Measurements from ENCODE around the gene ING2.

The ING2 gene

DNA sequence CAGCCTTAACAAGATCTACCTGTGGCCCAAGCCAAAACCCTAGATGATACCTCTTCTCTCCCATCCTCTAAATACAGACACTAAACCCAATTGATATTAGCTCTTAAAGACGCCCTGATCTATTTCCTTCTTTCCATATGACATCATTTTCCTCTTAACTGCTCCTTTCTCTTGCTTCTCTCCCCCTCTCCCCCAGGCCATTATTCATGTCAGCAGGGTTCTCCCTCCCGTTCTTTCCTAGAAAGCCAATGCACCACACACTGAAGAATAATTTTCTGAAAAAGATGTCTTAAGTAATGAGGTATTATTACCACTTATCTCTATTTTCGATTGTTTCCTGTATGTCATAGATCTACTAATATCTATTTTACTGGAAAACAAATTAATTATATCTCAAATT is 9.7 kb upstream of the ING2 start:
- in situ Hi-C loops (cut with MboI; ENCODE audit: low sequenced_read_pairs) = no loop called here

GRCh38 chr4:183499389-183499788 is 5.5 kb upstream of the ING2 start:
- in situ Hi-C loops (cut with MboI; ENCODE audit: low sequenced_read_pairs) = no loop called here

DNA sequence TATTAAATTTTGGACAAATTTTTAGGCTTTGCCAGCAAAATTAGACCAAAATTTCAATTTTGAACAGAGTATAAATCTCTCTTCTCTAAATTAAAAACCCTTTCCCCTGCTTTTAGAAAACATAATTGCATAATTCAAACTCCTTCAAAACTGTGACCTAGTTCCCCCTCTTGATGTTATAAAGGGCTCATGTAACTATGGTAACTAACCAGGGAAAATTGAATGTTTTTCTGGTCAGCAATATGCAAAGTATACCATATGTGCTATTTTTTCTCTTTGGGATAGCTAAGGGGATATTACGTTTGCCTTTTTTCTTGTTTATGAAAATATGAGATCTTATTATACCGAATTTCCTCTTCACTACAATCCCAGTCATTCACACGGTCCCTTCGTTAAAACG is 5.1 kb upstream of the ING2 start:
- in situ Hi-C loops (cut with MboI; ENCODE audit: low sequenced_read_pairs) = no loop called here

- in situ Hi-C loops (cut with MboI; ENCODE audit: low sequenced_read_pairs) = no loop called here
Measured at GRCh38 chr4:183503497-183504063, 1.3 kb upstream of the ING2 start.

DNA sequence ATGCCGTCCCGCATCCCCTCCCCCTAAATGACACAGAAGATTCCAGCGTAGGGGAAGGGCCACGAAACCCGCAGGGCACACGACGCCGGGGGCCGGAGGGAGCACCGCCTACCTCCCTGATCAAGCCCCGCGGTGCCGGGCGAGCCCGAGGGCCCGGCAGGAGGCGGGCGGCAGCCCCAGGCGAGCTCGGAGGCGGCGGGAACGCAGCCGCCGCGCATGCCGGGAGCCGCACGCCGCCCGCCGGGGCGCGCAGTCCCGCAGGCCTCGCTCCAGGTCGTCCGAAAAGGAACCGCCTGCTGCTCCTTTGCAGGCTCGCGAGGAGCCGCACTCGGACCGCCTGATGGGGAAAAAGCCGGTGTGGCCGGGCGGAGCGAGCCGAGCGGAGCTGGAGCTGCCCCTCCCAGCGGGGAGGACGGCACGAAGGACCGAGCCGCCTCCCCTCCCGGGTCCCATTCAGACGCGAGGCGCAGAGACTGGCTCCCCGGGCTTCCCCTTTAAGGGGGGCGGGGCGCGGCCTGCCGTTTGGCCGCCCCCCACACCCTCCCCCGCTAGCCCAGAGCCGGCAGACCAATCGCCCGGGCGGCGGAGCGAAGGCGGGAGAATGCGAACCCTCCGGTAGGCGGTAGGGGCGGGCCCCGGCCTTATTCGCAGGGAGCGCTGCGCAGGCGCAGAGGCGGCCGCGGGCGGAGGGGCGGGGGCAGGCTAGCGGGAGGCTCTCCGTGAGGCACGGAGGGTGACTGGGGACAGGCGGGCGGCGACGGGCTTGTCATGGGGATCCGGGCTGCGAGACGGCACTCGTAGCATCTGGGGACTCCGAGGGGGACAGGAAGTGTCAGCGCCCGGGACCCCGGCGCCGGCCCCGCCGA is 561 bp upstream of the ING2 start:
- in situ Hi-C loops (cut with MboI; ENCODE audit: low sequenced_read_pairs) = no loop called here

GRCh38 chr4:183505611-183506388 is 942 bp downstream of the ING2 start:
- in situ Hi-C loops (cut with MboI; ENCODE audit: low sequenced_read_pairs) = no loop called here

GRCh38 chr4:183506389-183506735 is 1.5 kb downstream of the ING2 start:
- in situ Hi-C loops (cut with MboI; ENCODE audit: low sequenced_read_pairs) = no loop called here

DNA sequence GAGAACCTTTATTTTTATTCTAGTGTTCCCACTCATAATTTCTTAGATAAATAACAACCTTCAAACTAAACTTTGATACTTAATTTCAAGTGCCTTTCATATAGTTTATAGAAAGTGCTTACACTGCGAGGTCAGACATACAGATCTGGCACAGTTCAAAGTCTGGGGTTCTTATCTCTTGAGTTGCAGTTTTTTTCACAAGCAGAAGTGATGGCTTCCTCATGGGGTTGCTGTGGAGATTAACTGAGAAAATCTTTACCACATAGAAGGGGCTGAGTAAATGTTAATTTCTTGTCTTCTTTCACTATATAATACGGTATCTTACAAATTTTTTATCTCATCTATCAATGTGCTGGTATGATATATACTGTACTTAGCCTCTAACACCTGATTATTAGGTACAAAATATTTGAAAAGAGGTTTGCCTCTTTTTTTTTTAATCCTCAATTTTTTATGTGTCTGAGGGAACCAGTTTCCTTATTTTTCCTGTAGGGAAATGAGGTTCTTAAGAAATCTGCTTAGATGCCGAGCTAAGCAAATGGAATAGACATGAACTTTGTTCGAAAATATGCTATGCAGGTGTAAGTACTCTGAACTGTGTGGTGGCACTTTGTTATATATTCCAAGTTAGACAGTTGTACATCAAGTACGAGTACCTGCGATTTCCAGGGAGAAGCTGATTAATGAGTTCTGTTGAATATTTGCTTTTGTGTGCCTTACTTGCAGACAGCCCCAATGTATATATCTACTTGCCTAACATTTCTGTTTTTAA is 3.3 kb downstream of the ING2 start:
- in situ Hi-C loops (cut with MboI; ENCODE audit: low sequenced_read_pairs) = no loop called here

DNA sequence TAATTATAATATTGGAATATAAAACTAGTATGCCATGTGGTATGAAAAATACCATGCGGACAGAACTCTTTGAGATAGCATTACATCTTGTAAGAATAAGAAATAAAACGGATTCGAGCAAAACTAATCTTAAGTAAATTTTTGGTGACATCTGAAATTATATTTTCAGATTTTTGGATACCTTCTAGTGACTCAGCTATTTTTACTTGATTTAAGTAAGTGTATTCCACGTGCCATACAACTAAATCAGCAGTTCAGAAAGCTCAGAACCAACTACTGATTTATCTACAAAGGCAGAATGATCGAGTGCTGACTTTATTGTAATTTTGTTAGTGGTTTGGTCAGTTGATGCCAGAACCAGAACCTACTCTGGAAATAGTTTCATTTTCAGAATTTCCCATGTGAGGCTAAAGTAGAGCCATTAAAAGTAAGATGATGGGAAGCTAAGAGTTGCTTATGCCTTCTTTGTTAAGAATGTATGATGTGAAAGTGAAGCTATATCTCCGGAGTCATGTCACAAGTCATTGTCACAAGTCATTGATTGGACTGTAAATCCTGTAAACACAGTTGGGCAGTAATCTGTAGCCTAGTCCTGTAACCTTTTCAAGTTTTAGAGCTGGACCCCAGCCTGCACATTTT is 4.0 kb downstream of the ING2 start:
- in situ Hi-C loops (cut with MboI; ENCODE audit: low sequenced_read_pairs) = no loop called here

DNA sequence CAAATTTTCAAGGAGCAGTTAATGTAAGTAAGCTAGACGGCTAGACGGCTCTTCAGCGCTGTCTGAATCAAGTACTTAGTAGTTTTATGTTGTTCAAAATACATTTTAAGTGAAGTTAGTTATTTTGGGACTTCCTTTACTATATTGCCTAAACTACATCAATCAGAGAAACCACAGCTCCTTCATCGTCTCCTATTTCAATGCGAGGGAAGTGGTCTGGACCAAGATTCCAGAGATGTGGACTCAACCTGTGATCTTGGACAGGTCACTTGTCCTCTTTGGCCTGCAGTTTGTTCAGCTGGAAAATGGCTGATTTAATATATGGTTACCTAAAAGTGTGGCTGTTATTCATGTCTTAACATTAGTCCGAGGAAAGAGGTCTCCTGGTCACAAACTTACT is 10.6 kb downstream of the ING2 start:
- in situ Hi-C loops (cut with MboI; ENCODE audit: low sequenced_read_pairs) = no loop called here

DNA sequence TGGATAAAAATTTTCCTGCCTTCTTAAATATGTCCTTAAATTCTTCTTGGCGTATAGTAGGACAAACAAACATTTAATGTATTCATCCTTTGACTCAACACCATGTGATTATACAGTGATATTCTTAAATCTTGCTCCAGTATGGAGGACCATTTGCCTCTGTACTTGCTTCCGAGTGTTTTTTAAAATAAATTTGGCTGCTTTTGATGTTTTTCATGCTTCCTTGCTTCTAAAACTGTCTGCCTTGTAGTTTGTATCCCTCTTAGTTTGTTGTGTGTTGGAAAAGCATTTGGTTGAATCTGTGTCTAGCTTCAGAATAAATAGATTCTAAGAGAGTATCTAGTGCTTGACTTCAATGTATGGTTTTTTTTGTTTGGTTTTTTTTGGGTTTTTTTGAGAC is 12.3 kb downstream of the ING2 start:
- in situ Hi-C loops (cut with MboI; ENCODE audit: low sequenced_read_pairs) = no loop called here

DNA sequence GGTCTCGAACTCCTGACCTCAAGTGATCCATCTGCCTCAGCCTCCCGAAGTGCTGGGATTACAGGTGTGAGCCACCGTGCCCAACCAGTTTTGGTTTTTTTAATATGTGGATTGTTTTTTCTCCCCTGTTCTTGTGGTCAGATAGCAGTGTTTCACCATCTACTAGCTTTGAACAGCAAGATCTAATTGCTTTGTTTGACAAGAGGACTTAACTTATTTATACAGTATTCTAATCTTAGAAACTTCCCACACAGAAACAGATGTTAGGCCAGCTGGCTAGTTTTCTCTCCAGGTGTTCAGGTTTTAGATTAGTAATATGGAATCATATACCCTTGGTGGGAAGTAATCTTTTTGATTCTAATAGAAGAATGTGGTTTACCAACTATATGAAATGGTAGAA is 12.9 kb downstream of the ING2 start:
- in situ Hi-C loops (cut with MboI; ENCODE audit: low sequenced_read_pairs) = no loop called here

DNA sequence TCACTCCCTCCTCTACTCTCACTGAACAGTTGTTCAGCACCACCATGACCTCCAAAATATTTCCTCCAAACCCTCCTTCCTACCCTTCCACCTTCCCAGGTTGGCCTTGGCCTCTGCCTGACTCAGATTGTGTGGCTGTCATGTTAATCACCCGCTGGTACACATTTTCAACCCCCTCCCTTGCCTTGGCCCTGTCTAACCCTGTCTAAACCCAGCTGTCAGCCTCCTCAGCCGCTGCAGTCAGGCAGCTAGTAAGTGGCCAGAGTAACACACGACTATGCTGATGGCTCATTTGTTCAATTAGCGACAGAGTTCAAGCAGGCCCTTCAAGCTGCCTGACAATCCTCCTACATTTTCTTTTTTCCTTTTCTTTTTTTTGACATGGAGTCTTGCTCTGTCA is 18.0 kb downstream of the ING2 start:
- in situ Hi-C loops (cut with MboI; ENCODE audit: low sequenced_read_pairs) = no loop called here

- in situ Hi-C loops (cut with MboI; ENCODE audit: low sequenced_read_pairs) = no loop called here
Measured at GRCh38 chr4:183527326-183527725, 22.5 kb downstream of the ING2 start.

DNA sequence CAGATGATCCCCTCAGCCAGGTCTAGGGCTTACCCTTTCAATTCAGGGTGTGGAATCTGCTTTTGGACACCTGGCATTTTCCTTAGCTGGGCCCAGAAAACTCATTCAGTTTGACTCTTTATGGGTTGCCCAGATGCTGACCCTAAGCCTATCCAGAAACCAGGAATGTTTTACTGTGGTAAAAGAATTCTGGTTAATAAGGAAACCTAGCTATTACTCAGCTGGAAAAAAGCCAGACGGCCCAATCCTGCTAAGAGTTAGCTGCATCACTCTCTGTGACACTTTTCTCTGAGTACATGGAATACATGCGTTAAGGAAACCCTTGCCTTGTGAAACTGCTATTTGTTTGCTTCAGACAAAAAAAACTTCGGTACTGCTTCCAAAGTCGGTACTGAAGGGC is 28.0 kb downstream of the ING2 start:
- in situ Hi-C loops (cut with MboI; ENCODE audit: low sequenced_read_pairs) = no loop called here

GRCh38 chr4:183533698-183534097 is 28.8 kb downstream of the ING2 start:
- in situ Hi-C loops (cut with MboI; ENCODE audit: low sequenced_read_pairs) = no loop called here

GRCh38 chr4:183540410-183541009 is 35.7 kb downstream of the ING2 start:
- in situ Hi-C loops (cut with MboI; ENCODE audit: low sequenced_read_pairs) = no loop called here

- in situ Hi-C loops (cut with MboI; ENCODE audit: low sequenced_read_pairs) = no loop called here
Measured at GRCh38 chr4:183541010-183541751, 36.3 kb downstream of the ING2 start.

DNA sequence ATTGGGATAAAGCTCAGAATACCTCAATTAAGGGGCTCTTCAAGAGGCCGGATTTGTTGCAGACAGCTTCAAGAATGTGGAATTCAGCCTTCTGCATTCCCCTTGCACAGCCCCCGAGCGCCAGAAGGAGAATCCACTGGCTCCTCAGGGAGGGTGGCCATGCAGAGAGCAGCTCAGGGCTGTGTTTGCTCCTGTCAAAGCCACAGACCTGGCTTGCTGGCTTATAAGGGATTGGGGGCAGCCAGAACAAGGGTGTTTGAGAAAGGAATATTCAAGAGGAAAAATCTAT is 36.8 kb downstream of the ING2 start:
- in situ Hi-C loops (cut with MboI; ENCODE audit: low sequenced_read_pairs) = no loop called here

- in situ Hi-C loops (cut with MboI; ENCODE audit: low sequenced_read_pairs) = no loop called here
Measured at GRCh38 chr4:183543435-183543834, 38.6 kb downstream of the ING2 start.

Data from HL-60/S4 treated with retinoic acid at 250 ng/mL for 4 days and 3 days (cell line).